NCI-H1694 treated with DMSO at 0.1 percent for 48 hours (cell line): ENCODE results near the gene NPR1.
A peak's percentile ranks its signal among the peaks of the same experiment; 100 is the strongest.
"Not testable (repeated sequence)": the region's sequence is repeated elsewhere in the genome, so short reads cannot be mapped to it uniquely, and the experiment has no call there.

Experiments used
- DNase-seq: peaks from one replicate; lab custom pipeline; 2025; lab: John Stamatoyannopoulos, UW

The NPR1 gene

DNA sequence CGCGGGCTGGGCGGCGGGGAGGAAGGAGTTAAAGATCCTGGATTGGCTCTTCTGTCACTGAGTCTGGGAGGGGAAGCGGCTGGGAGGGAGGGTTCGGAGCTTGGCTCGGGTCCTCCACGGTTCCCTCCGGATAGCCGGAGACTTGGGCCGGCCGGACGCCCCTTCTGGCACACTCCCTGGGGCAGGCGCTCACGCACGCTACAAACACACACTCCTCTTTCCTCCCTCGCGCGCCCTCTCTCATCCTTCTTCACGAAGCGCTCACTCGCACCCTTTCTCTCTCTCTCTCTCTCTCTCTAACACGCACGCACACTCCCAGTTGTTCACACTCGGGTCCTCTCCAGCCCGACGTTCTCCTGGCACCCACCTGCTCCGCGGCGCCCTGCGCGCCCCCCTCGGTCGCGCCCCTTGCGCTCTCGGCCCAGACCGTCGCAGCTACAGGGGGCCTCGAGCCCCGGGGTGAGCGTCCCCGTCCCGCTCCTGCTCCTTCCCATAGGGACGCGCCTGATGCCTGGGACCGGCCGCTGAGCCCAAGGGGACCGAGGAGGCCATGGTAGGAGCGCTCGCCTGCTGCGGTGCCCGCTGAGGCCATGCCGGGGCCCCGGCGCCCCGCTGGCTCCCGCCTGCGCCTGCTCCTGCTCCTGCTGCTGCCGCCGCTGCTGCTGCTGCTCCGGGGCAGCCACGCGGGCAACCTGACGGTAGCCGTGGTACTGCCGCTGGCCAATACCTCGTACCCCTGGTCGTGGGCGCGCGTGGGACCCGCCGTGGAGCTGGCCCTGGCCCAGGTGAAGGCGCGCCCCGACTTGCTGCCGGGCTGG, at the start of gene NPR1:
TSS of gene NPR1 (plus strand) at position 170 of the 818 bp plus-strand sequence. CDS start at position 591, 421 bp downstream.
- DNase-seq: peak; percentile 30

DNA sequence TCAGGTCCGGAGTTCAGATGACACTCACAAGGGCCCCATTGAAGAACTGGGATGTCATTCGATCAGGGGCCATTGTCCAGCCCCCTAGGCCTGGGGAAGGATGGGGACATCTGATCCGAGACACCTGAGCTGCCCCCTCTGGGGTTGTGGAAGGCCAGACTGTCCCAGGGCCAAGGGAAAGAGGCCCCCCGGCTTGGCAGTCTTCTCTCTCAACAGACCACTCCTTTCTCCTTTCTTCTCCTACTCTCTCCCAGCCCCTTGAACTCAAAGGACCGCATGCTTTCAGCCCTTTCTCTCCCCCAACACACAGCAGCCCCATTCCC, 49.2 kb upstream of the NPR1 start:
- DNase-seq: no peak

DNA sequence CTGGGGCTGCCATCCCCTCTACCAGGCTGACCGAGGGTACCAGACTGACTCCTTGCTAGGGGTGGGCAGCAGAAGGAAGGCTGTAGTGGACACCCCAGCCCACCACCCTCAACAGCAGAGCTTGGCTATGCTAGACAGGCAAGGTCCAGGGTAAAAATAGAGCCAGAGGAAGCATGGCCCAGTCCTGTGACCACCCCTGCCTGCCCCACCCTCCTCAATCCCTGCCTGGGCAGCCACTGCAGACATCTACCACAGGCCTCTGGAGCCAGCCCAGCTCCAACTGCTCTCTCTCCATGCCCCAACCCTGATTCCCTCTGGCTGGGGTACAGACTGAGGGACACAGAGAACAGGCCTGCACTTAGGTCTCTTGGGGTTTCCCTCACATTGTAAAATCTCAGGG, 48.5 kb upstream of the NPR1 start:
- DNase-seq: no peak

DNA sequence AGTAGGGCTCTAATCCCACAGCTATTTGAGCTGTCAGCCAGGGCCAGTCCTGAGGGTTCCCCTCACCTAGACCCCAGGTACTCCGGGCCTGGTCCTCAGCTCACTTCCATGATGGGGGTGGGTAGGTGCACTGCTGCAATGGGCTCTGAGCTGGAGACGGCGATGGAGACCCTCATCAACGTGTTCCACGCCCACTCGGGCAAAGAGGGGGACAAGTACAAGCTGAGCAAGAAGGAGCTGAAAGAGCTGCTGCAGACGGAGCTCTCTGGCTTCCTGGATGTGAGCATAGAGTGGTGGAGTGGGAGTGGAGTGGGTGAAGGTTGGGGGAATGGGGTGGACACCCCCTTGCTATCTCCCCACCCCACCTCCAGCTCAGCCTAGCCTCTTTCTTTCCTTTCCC, 48.1 kb upstream of the NPR1 start:
- no peak for DNase-seq

DNA sequence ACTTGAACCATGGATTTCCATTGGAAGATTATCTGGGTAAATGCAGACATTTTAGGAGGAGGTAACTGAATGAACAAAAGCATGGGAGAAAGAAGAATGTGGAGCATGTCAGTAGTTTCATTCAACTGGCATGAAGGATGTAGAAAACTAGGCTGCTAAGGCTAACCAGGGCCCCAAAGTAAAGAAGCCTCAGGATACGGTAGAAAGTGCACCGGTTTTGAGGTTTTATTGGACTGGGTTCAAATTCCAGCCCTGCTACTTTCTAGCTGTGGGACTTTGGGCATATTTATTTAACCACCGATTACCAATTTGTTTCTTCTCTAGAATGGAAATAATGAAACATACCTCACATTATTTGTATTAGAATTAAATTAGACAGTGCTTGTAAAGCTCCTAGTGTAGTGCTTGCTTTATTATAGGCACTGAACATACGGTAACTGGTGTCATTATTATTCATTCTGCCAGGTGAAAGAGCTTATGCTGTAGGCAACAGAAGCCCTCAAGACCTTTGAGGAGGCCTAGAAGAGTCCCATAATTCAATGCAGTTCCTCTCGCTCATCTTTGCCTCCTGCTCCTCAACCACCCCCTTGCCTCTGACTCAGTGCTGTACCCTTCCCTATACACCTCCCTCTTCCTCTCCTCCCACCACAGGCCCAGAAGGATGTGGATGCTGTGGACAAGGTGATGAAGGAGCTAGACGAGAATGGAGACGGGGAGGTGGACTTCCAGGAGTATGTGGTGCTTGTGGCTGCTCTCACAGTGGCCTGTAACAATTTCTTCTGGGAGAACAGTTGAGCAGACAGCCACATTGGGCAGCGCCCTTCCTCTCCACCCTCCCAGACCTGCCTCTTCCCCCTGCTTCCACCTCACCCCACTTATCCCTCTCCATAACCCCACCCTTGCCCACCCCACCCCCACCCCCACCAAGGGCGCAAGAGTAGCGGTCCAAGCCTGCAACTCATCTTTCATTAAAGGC, 47.2 kb upstream of the NPR1 start:
- DNase-seq: no peak

DNA sequence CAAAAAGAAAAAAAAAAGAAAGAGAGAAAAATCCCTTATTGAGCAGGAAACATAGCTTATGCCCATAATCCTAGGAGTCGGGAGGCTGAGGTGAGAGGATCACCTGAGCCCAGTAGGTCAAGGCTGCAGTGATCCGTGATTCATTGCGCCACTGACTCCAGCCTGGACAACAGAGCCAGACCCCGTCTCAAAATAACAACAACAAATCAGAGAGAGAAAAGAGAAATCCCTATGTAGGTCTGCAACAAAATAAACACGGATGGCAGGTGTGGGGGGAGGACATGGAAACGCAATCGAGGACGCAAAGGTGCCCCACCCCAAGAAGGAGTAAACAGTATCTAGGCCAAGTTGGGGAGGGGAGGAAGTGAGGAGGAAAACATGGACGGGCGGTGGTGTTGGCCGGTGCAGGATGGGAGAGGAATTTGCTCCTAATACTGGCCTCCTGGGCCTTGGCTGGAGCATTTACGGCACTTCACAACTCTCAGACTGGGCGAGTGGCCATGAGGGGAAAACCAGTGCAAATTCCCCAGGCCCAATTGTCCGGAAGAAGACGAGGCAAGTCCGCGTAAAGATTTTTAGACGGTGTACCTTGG, 45.2 kb upstream of the NPR1 start:
- DNase-seq: no peak

DNA sequence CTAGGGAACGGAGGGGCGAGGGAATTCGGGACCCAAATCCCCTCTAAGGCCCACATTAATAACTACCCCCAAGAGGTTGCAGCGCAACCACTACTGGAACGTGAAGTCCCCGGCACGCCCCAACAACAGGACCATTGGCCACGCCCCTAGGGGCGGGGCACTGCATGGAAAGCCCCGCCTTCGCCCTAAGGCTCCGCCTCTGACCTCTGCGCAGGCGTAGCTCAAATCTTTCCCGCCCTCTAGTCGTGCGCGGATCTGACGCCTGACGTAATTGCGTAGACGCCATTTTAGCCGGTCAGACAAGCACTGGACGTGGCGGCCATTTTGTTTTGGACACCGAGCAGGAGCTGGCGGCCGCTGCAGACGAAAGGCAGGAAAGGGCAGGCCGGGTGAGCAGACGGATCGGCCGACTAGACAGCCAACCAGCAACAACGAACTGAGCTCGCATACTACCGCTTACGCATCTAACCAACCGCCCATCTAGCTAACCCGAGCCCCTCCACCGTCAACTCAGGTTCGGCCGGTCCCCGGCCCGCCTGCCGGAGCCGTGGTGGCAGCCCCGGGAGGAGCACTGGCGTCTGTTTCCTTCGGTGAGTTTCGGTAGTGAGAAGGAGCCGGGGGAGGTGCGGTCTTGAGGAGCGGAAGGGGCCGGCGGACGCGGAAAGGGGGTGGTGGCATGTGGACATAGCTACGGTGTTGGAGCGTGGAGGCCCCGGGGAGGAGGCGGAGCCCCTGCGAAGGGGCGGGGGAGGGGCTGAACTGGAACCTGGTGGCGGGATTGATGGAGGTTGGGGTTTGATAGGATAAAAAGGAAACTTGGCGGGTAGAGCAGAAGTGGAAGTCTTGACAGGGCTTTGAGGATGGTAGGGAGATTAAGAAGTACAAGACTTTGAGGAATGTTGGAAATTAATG, 44.5 kb upstream of the NPR1 start, which contains the start of gene CHTOP:
TSS of gene CHTOP (plus strand) at position 313 of the 912 bp plus-strand sequence. CDS start 2,523 bp downstream, outside the sequence.
- peak; percentile 97 for DNase-seq

DNA sequence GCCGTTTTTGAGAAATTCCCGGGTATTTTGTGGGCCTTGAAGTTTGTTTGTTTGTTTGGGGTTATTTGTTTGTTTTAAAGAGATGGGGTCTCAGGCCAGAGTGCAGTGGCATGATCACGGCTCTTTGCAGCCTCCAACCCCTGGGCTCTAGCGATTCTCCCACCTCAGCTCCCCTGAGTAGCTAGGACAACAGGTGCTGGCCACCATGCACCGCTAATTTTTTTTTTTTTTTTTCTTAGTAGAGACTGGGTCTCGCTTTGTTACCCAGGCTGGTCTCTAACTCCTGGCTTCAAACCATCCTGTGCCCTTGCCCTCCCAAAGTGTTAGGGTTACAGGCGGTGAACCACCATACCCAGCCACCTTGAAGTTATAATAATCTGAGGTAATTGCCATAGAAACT, 42.6 kb upstream of the NPR1 start:
- no peak for DNase-seq

DNA sequence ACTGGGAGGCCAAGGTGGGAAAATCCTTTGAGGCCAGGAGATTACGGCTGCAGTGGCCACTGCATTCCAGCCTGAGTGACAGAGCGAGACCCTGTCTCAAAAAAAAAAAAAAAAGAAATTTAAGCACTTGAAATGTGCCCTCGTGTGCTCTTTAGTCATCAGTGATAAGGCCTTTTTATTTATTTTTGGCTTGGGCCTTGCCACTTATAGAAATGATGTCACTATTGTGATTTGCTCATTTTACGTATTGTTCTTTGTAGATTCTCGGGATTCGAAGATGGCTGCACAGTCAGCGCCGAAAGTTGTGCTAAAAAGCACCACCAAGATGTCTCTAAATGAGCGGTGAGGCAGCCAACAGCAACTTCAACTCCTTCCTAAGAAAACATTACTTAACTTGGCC, 42.2 kb upstream of the NPR1 start:
- no peak for DNase-seq

DNA sequence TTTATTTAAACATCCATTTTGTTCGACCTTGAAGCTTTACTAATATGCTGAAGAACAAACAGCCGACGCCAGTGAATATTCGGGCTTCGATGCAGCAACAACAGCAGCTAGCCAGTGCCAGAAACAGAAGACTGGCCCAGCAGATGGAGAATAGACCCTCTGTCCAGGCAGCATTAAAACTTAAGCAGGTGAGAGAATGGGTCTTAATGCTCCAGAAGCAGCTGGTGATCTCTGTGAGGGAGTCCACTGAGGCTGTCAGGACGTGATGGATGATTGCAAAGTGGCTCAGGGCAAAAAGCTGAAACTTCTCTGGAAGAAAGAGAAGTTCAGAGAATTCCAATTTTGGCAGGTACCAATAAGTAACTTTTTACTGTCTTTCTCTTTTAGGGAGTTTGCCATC, 40.2 kb upstream of the NPR1 start:
- no peak for DNase-seq

DNA sequence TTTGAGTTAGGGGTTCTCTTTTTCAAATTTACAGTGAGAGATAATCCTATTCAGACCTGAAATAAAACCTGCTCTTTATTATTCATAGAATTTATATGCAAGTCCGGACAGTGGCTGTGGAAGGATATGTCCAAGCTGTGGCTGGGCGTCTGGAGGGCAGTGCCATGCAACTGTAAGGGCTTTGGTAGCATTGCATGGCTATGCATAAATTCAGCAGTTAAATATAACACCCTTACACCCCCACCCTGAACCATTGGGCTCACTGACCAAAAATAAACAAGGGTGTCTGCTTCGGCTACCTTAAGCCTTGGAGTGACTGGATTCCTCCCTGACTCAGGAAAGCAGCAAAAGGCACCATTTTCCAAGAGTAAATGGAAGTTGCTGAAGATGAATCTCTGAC, 39.2 kb upstream of the NPR1 start:
- no peak for DNase-seq

DNA sequence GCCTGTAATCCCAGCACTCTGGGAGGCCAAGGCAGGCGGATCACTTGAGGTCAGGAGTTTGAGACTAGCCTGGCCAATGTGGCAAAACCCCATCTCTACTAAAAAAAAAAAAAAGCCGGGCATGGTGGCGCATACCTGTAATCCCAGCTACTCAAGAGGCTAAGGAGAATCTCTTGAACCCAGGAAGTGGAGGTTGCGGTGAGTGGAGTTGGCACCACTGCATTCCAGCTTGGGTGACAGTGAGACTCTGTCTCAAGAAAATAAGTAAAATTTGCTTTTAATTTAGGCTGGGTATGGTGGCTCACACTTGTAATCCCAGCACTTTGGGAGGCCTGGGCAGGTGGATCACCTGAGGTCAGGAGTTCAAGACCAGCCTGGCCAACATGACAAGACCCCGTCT, 38.3 kb upstream of the NPR1 start:
- not testable (repeated sequence) for DNase-seq

DNA sequence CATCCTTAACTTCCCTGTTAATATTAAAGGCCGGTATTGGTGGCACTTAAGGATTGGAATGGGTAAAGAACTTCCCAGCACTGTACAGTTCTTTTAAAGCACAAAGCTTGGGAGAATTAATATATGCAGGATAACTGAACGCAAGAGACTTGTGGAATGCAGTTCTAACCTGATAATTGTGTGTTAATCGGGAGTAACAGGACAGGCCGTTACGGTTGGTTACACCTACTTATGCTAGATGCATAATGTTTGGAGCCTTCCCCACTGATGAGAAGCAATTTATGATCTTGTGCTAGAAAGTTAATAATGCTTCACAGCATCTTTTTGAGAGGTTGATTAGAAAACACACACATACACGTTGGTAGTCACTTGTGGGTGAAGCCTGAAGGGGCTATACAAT, 37.6 kb upstream of the NPR1 start:
- DNase-seq: no peak

DNA sequence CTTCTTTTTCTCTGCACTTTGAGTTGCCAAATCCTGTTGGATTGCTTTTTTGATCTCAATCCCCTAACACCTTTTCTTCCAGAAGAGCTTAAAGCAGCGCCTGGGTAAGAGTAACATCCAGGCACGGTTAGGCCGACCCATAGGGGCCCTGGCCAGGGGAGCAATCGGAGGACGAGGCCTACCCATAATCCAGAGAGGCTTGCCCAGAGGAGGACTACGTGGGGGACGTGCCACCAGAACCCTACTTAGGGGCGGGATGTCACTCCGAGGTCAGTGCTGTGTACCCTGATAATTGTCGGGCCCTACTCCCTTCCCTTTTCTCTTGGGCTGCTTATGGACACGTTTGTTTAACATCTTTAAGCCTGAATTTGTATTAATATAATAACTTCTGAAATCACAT, 36.3 kb upstream of the NPR1 start:
- no peak for DNase-seq

DNA sequence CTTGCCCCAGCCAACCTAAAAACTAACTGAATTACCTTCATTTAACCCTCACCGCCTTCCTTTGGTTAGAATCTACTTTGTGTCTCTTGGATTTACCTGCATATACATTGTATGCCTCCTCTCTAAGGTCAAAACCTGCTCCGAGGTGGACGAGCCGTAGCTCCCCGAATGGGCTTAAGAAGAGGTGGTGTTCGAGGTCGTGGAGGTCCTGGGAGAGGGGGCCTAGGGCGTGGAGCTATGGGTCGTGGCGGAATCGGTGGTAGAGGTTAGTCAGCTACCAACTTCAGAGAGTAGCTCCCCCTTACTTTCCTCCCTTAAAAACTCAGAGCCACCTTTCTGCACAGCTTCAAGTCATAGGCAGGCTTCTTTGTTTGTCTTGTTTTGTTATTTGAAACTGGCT, 35.4 kb upstream of the NPR1 start:
- no peak for DNase-seq

DNA sequence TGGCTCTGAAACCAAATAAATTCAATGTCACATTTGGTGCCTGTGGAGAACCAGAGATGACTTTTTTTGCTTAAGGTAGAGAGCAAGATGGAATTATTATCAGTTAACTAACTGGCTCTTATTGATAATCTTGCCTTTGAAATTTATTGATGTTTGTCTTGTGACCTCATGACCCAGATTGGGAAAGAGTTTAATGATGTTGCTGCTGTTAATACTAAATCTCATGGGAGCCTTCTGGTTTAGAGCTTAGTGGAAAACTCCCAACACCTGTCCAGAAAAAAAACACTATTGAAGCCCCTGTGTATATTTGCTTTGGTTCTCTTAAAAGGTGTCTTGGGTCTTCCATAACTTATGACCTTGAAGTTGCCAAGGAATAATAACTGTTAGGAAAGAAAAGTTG, 34.7 kb upstream of the NPR1 start:
- no peak for DNase-seq

DNA sequence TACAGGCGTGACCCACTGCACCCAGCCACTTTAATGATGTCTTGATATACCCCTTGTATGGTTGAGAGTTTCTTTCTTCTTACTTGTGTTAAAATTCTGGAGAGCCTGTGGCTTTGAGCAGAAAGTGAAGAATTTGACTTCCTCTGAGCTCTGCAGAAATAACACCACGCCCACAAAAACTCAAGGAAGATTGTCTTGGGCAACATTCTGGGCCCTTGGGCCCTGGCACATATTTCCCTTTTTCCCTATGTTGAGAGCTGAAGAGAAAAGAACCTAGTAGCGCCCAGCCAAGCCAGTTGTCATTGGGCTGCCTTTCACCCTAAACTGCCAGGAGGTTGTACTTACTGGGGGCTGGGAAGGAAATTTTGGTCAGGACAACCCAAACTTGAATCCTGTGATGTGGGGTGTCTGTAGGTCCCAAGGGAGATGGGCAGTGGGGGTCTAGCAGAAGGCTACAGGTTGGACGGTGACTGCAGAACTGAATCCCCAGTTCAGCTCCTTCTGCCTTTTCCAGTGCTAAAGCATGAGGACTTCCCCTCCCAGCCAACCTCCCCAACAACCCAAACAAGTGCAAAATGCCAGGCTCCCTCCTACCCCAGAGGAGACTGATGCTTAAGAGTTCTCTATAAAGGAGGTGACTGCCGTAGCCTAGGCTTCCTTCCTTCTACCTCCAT, 31.7 kb upstream of the NPR1 start:
- no peak for DNase-seq

DNA sequence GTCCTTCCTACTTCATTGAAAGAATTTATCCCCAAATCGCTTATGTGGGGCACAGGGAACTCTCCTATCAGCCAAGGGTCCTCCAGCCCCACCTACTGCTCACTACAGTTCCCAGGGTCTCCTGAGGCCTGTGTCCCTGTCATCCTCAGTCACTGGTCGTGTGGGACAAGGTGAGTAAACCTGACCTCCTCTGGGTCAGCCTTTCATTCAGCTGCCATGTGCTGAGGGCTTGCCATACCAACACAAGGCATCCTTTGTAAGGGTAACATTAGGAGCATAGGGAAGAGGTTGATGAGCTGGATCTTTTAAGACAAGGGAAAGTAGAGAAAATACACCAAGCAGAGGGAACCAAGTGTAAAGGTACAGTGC, 31.2 kb upstream of the NPR1 start:
- DNase-seq: no peak

DNA sequence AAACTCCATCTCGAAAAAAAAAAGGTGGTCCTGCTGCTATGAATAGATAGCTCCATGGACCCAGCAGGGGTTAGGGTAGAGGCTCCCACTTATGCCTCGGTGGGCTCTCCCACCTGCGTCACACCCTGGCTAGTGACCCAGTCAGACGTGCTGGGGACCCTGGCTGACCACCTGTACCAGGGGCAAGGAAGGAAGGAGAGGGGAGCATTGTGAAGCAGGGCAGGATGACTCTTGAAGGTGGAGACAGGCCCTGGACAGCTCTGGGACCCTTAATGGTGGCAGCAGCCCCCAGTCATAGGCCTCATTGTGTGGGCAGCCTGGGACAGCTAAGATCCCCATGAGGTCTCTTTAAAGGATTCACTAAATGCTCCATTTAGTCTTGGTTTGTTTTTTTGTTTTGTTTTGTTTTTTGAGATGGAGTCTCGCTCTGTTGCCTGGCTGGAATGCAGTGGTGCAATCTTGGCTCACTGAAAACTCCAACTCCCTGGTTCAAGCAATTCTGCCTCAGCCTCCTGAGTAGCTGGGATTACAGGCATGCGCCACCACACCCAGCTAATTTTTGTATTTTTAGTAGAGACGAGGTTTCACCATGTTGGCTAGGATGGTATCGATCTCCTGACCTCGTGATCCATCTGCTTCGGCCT, 30.4 kb upstream of the NPR1 start:
- DNase-seq: no peak

DNA sequence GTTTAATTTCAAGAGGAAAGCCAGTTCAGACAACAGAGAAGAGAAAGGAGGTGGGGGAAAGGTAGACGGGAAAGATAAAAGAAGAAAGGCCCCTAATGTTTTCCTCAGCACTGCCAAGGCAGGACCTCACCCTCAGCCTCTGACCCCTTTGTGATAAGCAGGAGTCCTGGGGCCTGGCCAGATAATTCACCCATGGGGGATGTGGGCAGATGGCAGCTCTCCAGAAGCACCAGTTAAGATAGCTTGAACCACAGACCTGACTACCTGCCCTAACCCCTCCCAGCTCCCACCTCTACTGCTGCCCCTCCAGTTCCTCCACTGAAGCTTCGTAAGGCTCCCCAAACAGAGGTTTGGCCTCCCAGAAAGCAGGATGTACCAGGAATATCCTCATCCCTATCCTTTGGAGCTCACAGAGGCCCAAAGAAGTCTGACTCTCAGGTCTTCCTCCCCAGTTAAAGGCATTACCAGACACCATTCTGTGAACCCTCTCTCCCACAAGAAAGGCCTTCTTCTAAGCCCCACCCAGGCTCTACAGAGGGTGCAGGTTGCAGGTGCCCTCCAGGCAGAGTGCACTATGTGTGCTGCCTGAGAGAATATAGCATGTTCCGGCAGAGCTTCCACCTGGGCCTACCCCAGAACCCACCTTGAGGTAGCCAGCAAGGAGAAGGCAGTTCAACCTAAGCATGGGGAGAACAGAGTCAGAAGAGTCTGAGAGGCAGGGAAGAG, 29.2 kb upstream of the NPR1 start:
- DNase-seq: no peak
